Right renal pelvis (tissue), 4 donors: ENCODE data around the gene RAD21L1. TPM values are rescaled to one million over a fixed set of nuclear protein-coding genes. Genes with fewer than 3 reads are reported as not detected.

Experiments
- DNase-seq, 4 donors: peaks; one replicate each; pipeline ENCODE4 v3.0.0-alpha.2; 2013; ENCODE audit warnings: low read depth in 4 of 4, low spot score in 3 of 4, missing footprints in 1 of 4
- polyA plus RNA-seq, 4 donors: library from polyadenylated mRNA; unstranded; fragments of 120-200 nt; gene quantifications; one replicate each; pipeline ENCODE4 v1.2.1, GENCODE V29; 2013; ENCODE audit not compliant: insufficient read length in 4 of 4

RAD21L1 gene
- polyA plus RNA-seq, 4 donors = not detected

- no peak for DNase-seq
Observed at GRCh38 chr20:1267809-1268374, 42.0 kb downstream of the RAD21L1 start.

- DNase-seq = no peak
Observed at GRCh38 chr20:1269235-1269634, 43.4 kb downstream of the RAD21L1 start.

GRCh38 chr20:1269850-1270249 is 44.0 kb downstream of the RAD21L1 start:
- no peak for DNase-seq

GRCh38 chr20:1272368-1273100 is 46.7 kb downstream of the RAD21L1 start:
- DNase-seq = no peak

GRCh38 chr20:1273366-1273765 is 47.5 kb downstream of the RAD21L1 start:
- no peak for DNase-seq

GRCh38 chr20:1274485-1275311 is 48.9 kb downstream of the RAD21L1 start:
- no peak for DNase-seq

- no peak for DNase-seq
Observed at GRCh38 chr20:1275919-1276318, 50.1 kb downstream of the RAD21L1 start.

- no peak for DNase-seq
Observed at GRCh38 chr20:1277529-1278322, 51.9 kb downstream of the RAD21L1 start.

GRCh38 chr20:1278993-1279392 is 53.1 kb downstream of the RAD21L1 start:
- no peak for DNase-seq

GRCh38 chr20:1280195-1281102 is 54.6 kb downstream of the RAD21L1 start:
- no peak for DNase-seq

GRCh38 chr20:1281279-1282057 is 55.6 kb downstream of the RAD21L1 start:
- DNase-seq = no peak

- no peak for DNase-seq
Observed at GRCh38 chr20:1282966-1283365, 57.1 kb downstream of the RAD21L1 start.

- DNase-seq = no peak
Observed at GRCh38 chr20:1283522-1284510, 58.0 kb downstream of the RAD21L1 start.

GRCh38 chr20:1286267-1287024 is 60.6 kb downstream of the RAD21L1 start:
- no peak for DNase-seq

- DNase-seq = no peak
Observed at GRCh38 chr20:1287306-1287705, 61.5 kb downstream of the RAD21L1 start.

GRCh38 chr20:1287787-1288569 is 62.1 kb downstream of the RAD21L1 start:
- DNase-seq = no peak
